ENCODE data around the gene VSX1.

DNA sequence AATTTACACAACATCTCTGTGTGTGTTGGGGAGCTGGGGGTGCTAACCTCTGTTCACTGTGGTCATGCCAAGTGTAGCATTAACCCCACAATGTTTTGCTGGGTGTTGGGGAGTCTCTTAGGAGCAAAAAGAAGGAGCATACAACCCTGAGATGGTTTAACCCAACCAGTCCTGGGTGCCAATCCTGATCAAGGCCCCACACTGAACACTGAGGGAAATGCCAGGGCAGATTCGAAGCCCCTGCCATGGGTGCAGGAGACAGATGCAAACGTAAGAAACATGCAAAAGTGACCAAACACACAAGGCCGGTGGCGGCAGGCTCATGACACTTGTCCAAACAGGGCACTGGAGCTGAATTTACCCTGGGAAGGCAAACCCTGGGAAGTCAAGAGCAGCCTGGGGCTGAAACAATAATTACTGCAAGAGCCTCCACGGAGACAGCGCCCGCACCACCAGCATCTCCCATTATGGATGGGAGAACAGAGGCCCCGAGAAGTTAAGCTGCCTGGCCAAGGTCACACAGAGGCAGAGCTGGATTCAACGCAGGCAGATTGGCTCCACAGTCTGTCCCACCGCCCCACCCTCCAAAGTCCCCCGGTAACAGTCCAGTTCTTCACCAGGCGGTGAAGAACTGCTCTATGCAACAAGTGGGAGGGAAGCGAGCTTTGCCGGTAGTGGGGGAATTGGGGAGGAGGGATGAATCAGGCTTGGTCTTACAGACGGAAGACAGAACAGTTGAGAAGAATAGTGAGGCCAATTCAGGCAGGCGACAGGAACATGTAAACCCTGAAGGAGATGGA lies 32.5 kb downstream of the VSX1 start:
- TF ChIP-seq, protein P1, sequence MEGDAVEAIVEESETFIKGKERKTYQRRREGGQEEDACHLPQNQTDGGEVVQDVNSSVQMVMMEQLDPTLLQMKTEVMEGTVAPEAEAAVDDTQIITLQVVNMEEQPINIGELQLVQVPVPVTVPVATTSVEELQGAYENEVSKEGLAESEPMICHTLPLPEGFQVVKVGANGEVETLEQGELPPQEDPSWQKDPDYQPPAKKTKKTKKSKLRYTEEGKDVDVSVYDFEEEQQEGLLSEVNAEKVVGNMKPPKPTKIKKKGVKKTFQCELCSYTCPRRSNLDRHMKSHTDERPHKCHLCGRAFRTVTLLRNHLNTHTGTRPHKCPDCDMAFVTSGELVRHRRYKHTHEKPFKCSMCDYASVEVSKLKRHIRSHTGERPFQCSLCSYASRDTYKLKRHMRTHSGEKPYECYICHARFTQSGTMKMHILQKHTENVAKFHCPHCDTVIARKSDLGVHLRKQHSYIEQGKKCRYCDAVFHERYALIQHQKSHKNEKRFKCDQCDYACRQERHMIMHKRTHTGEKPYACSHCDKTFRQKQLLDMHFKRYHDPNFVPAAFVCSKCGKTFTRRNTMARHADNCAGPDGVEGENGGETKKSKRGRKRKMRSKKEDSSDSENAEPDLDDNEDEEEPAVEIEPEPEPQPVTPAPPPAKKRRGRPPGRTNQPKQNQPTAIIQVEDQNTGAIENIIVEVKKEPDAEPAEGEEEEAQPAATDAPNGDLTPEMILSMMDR (conservative IDR thresholded peaks at IDR 0.05 in 1 of 2, IDR thresholded peaks at IDR 0.05 in 1 of 2; ENCODE audit: low read depth in 1 of 2, low read length in 2 of 2) = no peak
- no peak for TF ChIP-seq EZH2 (IDR thresholded peaks at IDR 0.05; ENCODE audit: low read length, missing control alignments)
